HL-60 (cell line): Measurements from ENCODE around the gene AGRN.

Source experiments
- REST ChIP-seq: IDR thresholded peaks from 2 replicates; pipeline ENCODE4 v1.6.1; 2012; ENCODE audit warnings: low read depth; ENCODE audit not compliant: insufficient replicate concordance
- TF ChIP-seq, protein P1 (sequence below): IDR thresholded peaks from one replicate; pipeline ENCODE4 v1.5.1; 2011; ENCODE audit warnings: low read length, control low read depth, inconsistent platforms; ENCODE audit not compliant: insufficient read depth

GRCh38 chr1:1085911-1086841 is 66.3 kb downstream of the AGRN start:
- TF ChIP-seq, protein P1, sequence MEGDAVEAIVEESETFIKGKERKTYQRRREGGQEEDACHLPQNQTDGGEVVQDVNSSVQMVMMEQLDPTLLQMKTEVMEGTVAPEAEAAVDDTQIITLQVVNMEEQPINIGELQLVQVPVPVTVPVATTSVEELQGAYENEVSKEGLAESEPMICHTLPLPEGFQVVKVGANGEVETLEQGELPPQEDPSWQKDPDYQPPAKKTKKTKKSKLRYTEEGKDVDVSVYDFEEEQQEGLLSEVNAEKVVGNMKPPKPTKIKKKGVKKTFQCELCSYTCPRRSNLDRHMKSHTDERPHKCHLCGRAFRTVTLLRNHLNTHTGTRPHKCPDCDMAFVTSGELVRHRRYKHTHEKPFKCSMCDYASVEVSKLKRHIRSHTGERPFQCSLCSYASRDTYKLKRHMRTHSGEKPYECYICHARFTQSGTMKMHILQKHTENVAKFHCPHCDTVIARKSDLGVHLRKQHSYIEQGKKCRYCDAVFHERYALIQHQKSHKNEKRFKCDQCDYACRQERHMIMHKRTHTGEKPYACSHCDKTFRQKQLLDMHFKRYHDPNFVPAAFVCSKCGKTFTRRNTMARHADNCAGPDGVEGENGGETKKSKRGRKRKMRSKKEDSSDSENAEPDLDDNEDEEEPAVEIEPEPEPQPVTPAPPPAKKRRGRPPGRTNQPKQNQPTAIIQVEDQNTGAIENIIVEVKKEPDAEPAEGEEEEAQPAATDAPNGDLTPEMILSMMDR: no peak
- TF ChIP-seq REST: no peak
